ENCODE results near the gene SLC39A8. TPM values are rescaled to one million over a fixed set of nuclear protein-coding genes. Genes with fewer than 3 reads are reported as not detected.
A peak's percentile ranks its signal among the peaks of the same experiment; 100 is the strongest.

SLC39A8 gene
- total and polyA plus RNA-seq, 9 of the 15 experiments (the other 6 are each of a cell fraction or from before 2014, with no cell fraction given), result 8.2 to 30.3 (median 25.0) TPM

DNA sequence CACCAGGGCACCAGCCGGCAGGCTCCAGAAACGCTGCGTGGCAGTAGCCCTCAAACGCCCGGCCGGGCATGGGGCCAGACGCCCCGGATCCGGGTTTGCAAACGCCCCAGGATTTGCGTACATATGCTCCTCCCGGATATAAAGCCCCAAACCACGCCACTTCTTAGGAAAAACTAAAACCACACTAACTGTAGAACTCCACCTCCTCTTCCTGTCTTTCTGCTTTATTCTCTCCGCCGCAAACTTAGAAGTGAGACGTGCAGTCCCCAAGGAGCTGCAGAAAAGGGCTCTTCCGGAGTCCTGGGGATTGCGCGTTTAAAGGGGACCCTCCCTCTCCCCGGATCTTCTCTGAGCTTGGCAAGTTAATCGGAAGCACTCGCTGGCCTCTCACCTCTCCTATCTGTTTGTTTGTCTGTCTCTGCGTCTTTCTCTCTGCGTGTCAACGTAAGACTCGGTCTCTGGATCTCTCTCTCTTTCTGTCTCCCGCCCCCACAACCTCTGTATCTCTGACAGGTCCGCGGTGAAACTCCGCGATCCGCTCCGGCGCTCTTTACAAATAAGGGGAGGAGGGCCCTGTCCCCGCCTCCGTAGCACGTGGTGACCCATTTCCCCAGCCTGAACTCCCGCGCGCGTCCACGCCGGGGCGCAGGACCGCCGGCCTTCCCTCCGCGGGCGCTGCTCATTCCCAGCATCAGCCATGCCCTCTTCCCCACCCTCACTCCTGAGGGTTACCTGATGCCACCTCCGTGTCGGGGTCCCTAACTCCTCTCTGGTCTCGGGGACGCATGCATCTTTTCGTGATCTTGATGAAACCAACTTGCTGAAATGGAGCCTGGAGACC is at the start of gene SLC39A8 (continued):
- TF ChIP-seq, protein P1, sequence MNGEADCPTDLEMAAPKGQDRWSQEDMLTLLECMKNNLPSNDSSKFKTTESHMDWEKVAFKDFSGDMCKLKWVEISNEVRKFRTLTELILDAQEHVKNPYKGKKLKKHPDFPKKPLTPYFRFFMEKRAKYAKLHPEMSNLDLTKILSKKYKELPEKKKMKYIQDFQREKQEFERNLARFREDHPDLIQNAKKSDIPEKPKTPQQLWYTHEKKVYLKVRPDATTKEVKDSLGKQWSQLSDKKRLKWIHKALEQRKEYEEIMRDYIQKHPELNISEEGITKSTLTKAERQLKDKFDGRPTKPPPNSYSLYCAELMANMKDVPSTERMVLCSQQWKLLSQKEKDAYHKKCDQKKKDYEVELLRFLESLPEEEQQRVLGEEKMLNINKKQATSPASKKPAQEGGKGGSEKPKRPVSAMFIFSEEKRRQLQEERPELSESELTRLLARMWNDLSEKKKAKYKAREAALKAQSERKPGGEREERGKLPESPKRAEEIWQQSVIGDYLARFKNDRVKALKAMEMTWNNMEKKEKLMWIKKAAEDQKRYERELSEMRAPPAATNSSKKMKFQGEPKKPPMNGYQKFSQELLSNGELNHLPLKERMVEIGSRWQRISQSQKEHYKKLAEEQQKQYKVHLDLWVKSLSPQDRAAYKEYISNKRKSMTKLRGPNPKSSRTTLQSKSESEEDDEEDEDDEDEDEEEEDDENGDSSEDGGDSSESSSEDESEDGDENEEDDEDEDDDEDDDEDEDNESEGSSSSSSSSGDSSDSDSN (IDR thresholded peaks at IDR 0.05; ENCODE audit: borderline replicate concordance in 1 of 2, low read depth in 2 of 2, low read length in 2 of 2), result peak in 1 of 2 experiments; percentile 85; a peak in 2 of 4 replicates
- TF ChIP-seq YY1 (IDR thresholded peaks at IDR 0.05; ENCODE audit: borderline replicate concordance in 1 of 3, control insufficient read depth in 1 of 3, extremely low read depth in 1 of 3, insufficient read depth in 3 of 3, insufficient read length in 1 of 3, insufficient replicate concordance in 2 of 3, low read depth in 1 of 3, low read length in 2 of 3), result peak in 2 of 3 experiments; percentile 11 to 45
- TF ChIP-seq, protein P2, sequence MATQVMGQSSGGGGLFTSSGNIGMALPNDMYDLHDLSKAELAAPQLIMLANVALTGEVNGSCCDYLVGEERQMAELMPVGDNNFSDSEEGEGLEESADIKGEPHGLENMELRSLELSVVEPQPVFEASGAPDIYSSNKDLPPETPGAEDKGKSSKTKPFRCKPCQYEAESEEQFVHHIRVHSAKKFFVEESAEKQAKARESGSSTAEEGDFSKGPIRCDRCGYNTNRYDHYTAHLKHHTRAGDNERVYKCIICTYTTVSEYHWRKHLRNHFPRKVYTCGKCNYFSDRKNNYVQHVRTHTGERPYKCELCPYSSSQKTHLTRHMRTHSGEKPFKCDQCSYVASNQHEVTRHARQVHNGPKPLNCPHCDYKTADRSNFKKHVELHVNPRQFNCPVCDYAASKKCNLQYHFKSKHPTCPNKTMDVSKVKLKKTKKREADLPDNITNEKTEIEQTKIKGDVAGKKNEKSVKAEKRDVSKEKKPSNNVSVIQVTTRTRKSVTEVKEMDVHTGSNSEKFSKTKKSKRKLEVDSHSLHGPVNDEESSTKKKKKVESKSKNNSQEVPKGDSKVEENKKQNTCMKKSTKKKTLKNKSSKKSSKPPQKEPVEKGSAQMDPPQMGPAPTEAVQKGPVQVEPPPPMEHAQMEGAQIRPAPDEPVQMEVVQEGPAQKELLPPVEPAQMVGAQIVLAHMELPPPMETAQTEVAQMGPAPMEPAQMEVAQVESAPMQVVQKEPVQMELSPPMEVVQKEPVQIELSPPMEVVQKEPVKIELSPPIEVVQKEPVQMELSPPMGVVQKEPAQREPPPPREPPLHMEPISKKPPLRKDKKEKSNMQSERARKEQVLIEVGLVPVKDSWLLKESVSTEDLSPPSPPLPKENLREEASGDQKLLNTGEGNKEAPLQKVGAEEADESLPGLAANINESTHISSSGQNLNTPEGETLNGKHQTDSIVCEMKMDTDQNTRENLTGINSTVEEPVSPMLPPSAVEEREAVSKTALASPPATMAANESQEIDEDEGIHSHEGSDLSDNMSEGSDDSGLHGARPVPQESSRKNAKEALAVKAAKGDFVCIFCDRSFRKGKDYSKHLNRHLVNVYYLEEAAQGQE (IDR thresholded peaks at IDR 0.05; ENCODE audit: borderline replicate concordance), result peak; percentile 65
- TF ChIP-seq, protein P2 (CRISPR knock-in tag; IDR thresholded peaks at IDR 0.05; ENCODE audit: low read depth), result no peak
- TF ChIP-seq, protein P3, sequence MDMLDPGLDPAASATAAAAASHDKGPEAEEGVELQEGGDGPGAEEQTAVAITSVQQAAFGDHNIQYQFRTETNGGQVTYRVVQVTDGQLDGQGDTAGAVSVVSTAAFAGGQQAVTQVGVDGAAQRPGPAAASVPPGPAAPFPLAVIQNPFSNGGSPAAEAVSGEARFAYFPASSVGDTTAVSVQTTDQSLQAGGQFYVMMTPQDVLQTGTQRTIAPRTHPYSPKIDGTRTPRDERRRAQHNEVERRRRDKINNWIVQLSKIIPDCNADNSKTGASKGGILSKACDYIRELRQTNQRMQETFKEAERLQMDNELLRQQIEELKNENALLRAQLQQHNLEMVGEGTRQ (CRISPR knock-in tag; IDR thresholded peaks at IDR 0.05), result peak; percentile 74
- TF ChIP-seq TBL1XR1 (IDR thresholded peaks at IDR 0.05; ENCODE audit: low read length in 2 of 2), result 0 out of 4 replicates have a peak, but pooled peaks of 1 of the 2 experiments have one; percentile 43
- TF ChIP-seq, protein P4, sequence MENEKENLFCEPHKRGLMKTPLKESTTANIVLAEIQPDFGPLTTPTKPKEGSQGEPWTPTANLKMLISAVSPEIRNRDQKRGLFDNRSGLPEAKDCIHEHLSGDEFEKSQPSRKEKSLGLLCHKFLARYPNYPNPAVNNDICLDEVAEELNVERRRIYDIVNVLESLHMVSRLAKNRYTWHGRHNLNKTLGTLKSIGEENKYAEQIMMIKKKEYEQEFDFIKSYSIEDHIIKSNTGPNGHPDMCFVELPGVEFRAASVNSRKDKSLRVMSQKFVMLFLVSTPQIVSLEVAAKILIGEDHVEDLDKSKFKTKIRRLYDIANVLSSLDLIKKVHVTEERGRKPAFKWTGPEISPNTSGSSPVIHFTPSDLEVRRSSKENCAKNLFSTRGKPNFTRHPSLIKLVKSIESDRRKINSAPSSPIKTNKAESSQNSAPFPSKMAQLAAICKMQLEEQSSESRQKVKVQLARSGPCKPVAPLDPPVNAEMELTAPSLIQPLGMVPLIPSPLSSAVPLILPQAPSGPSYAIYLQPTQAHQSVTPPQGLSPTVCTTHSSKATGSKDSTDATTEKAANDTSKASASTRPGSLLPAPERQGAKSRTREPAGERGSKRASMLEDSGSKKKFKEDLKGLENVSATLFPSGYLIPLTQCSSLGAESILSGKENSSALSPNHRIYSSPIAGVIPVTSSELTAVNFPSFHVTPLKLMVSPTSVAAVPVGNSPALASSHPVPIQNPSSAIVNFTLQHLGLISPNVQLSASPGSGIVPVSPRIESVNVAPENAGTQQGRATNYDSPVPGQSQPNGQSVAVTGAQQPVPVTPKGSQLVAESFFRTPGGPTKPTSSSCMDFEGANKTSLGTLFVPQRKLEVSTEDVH (IDR thresholded peaks at IDR 0.05; ENCODE audit: low read depth, partially characterized antibody), result peak; percentile 37
- TF ChIP-seq HSF4 (CRISPR knock-in tag; IDR thresholded peaks at IDR 0.05; ENCODE audit: borderline replicate concordance), result no peak
- TF ChIP-seq TOE1 (IDR thresholded peaks at IDR 0.05; ENCODE audit: borderline replicate concordance), result peak; percentile 57; the same call in 1 of the 2 replicates
- TF ChIP-seq TOE1 (CRISPR knock-in tag; IDR thresholded peaks at IDR 0.05; ENCODE audit: borderline replicate concordance, low read depth), result no peak
